HepG2 (cell line): ENCODE measurements around the gene AP1M1. TPM values are rescaled to one million over a fixed set of nuclear protein-coding genes. Genes with fewer than 3 reads are reported as not detected.
A peak's percentile ranks its signal among the peaks of the same experiment; 100 is the strongest.

ENCODE experiments used
- ATAC-seq: fragments of 200-7000 bp; cut with Tn5 transposase; 3 replicates; pipeline ENCODE4 v1.9.1; 2020; ENCODE audit warnings: mild to moderate bottlenecking, moderate library complexity
- BruUV-seq: library from RNA; stranded (reverse); fragments of 400-500 nt; replicated peaks from 2 replicates; lab custom pipeline; 2021; lab: Mats Ljungman, UMichigan
- CTCF ChIA-PET: fragments of 300-600 bp; formaldehyde crosslinking; extraction: SDS; loops from one replicate; lab custom pipeline; 2021; ENCODE audit warnings: low total read pairs, inconsistent platforms, low intra/inter-chr PET ratio; lab: Yijun Ruan, JAX
- POLR2A ChIA-PET: fragments of 350-600 bp; sonication (Branson Sonifier 250); formaldehyde crosslinking; loops from one replicate; lab custom pipeline; 2020; ENCODE audit warnings: antibody characterized with exemption, inconsistent platforms; lab: Yijun Ruan, JAX
- DNase-seq: peaks from one replicate; pipeline ENCODE4 v3.0.0-alpha.2; 2015; ENCODE audit warnings: low spot score
- FAIRE-seq: peaks from 3 replicates; lab custom pipeline; 2011; peaks lifted over from hg19 to GRCh38; lab: Jason Lieb, UNC
- H2AFZ ChIP-seq: one replicate; pipeline ENCODE4 v1.6.1; 2011; ENCODE audit warnings: low read length, inconsistent platforms
- H3K27ac ChIP-seq: fragments of 300-600 bp; 3 replicates; pipeline ENCODE4 v1.8.0; 2011; ENCODE audit warnings: mixed run types, mild to moderate bottlenecking, mixed read lengths, low read length, inconsistent platforms; ENCODE audit not compliant: insufficient read depth; ENCODE audit errors: extremely low read length
- H3K27me3 ChIP-seq, 2 experiments: fragments of 200-600 bp in 1 of 2; 2 replicates in 1 of 2; 3 replicates in 1 of 2; pipeline versions ENCODE4 v1.6.0 to v1.8.0; 2011; ENCODE audit warnings: low read length in 2 of 2, mild to moderate bottlenecking in 2 of 2, moderate library complexity in 2 of 2, inconsistent platforms in 1 of 2; ENCODE audit not compliant: insufficient read depth in 2 of 2, control insufficient read depth in 1 of 2
- H3K36me3 ChIP-seq, 2 experiments: fragments of 200-600 bp in 1 of 2; replicated peaks in 1 of 2; 2 replicates in 1 of 2; 3 replicates in 1 of 2; pipeline versions ENCODE4 v1.5.1 to v1.8.0; 2011; ENCODE audit warnings: low read length in 2 of 2, inconsistent platforms in 1 of 2; ENCODE audit not compliant: insufficient read depth in 2 of 2, control insufficient read depth in 1 of 2
- H3K4me1 ChIP-seq: 2 replicates; pipeline ENCODE4 v1.5.1; 2012; ENCODE audit warnings: low read length, inconsistent platforms; ENCODE audit not compliant: insufficient read depth
- H3K4me2 ChIP-seq: 2 replicates; pipeline ENCODE4 v1.6.0; 2011; ENCODE audit warnings: low read depth, low read length, inconsistent platforms
- H3K4me3 ChIP-seq, 3 experiments: fragments of 200-600 bp in 1 of 3; sonication (generic), shearing (Covaris generic) in 1 of 3; replicated peaks in 1 of 3; 2 replicates each; pipeline ENCODE4 v1.5.1; 2011 to 2016; ENCODE audit warnings: low read length in 3 of 3, inconsistent platforms in 2 of 3, low read depth in 2 of 3, mild to moderate bottlenecking in 2 of 3, control low read depth in 1 of 3, mixed read lengths in 1 of 3; ENCODE audit not compliant: insufficient read depth in 1 of 3
- H3K79me2 ChIP-seq: one replicate; pipeline ENCODE4 v1.6.1; 2011; ENCODE audit warnings: low read length, inconsistent platforms; ENCODE audit not compliant: insufficient read depth
- H3K9ac ChIP-seq: 2 replicates; pipeline ENCODE4 v1.6.0; 2011; ENCODE audit warnings: mild to moderate bottlenecking, low read depth, low read length, inconsistent platforms; ENCODE audit not compliant: insufficient read depth
- H3K9me3 ChIP-seq: 2 replicates; pipeline ENCODE4 v1.5.1; 2012; ENCODE audit warnings: mild to moderate bottlenecking, low read length
- H4K20me1 ChIP-seq: 2 replicates; pipeline ENCODE4 v1.6.0; 2011; ENCODE audit warnings: inconsistent platforms, mild to moderate bottlenecking, low read length, moderate library complexity; ENCODE audit not compliant: insufficient read depth
- EZH2 ChIP-seq: conservative IDR thresholded peaks from 2 replicates; pipeline ENCODE4 v1.6.1; 2012; ENCODE audit warnings: mild to moderate bottlenecking, low read depth, low read length, moderate library complexity
- HOXA3 ChIP-seq: sonication (generic); formaldehyde crosslinking; IDR thresholded peaks from 2 replicates; pipeline ENCODE4 v1.5.0; 2020; ENCODE audit warnings: missing genetic modification reagents
- JARID2 ChIP-seq: sonication (generic); formaldehyde crosslinking; IDR thresholded peaks from 2 replicates; pipeline ENCODE4 v1.8.1; 2023; ENCODE audit warnings: missing genetic modification reagents, inconsistent platforms; ENCODE audit not compliant: insufficient replicate concordance
- NFYB ChIP-seq: sonication (generic); formaldehyde crosslinking; IDR thresholded peaks from 2 replicates; pipeline ENCODE4 v1.4.0; 2020; ENCODE audit warnings: missing genetic modification reagents
- NFYC ChIP-seq: IDR thresholded peaks from 2 replicates; pipeline ENCODE4 v1.6.1; 2016; ENCODE audit warnings: missing genetic modification reagents, missing compliant biosample characterization
- PAXIP1 ChIP-seq: sonication (generic); formaldehyde crosslinking; conservative IDR thresholded peaks from 2 replicates; pipeline ENCODE4 v1.4.0; 2020; ENCODE audit warnings: mild to moderate bottlenecking, missing genetic modification reagents, moderate library complexity
- RAD51 ChIP-seq: fragments of 450-650 bp; IDR thresholded peaks from 2 replicates; pipeline ENCODE4 v1.6.1; 2016; ENCODE audit warnings: borderline replicate concordance
- ZBTB1 ChIP-seq: sonication (generic); formaldehyde crosslinking; IDR thresholded peaks from 2 replicates; pipeline ENCODE4 v1.4.0; 2020; ENCODE audit warnings: missing genetic modification reagents, borderline replicate concordance
- ZNF30 ChIP-seq: sonication (generic); formaldehyde crosslinking; IDR thresholded peaks from 2 replicates; pipeline ENCODE4 v1.5.0; 2020; ENCODE audit warnings: mild to moderate bottlenecking, missing genetic modification reagents
- ZNF329 ChIP-seq: sonication (generic); formaldehyde crosslinking; IDR thresholded peaks from 2 replicates; pipeline ENCODE4 v1.9.0; 2021; ENCODE audit warnings: low read depth, mild to moderate bottlenecking, missing genetic modification reagents
- ZNF484 ChIP-seq: sonication (generic); formaldehyde crosslinking; IDR thresholded peaks from 2 replicates; pipeline ENCODE4 v1.5.1; 2020; ENCODE audit warnings: mild to moderate bottlenecking, low read depth, missing genetic modification reagents, borderline replicate concordance
- ZNF572 ChIP-seq: sonication (generic); formaldehyde crosslinking; IDR thresholded peaks from 2 replicates; pipeline ENCODE4 v1.5.1; 2020; ENCODE audit warnings: mild to moderate bottlenecking, missing genetic modification reagents
- ZNF607 ChIP-seq: sonication (generic); formaldehyde crosslinking; IDR thresholded peaks from 2 replicates; pipeline ENCODE4 v1.5.1; 2020; ENCODE audit warnings: missing genetic modification reagents, mild to moderate bottlenecking, borderline replicate concordance
- ZNF777 ChIP-seq: sonication (generic); formaldehyde crosslinking; IDR thresholded peaks from 2 replicates; pipeline ENCODE4 v1.4.0; 2020; ENCODE audit warnings: missing genetic modification reagents
- WGBS: methylation state at CpG from one replicate; pipeline ENCODE4 v1.1.6; 2017; ENCODE audit warnings: low lambda C conversion rate; 5-methylcytosine and 5-hydroxymethylcytosine counted together
- in situ Hi-C: cut with HindIII; loops from 2 replicates; pipeline ENCODE4 v1.10.0; 2017; ENCODE audit warnings: low pct_unique_long_range_greater_than_20kb; ENCODE audit not compliant: extremely low pct_ligation_motif_present
- intact Hi-C: fragments of 100-400 bp; cut with micrococcal nuclease; formaldehyde crosslinking; loops from one replicate; pipeline ENCODE4 v1.10.0; 2022; ENCODE audit not compliant: unreplicated experiment
- polyA plus RNA-seq, 8 experiments: library from polyadenylated mRNA; depleted of rRNA in 3 of 8; stranded (reverse) in 7 of 8; unstranded in 1 of 8; fragments of >200 nt; fragmentation: Illumina TruSeq in 4 of 8; extraction: Trizol in 4 of 8; gene quantifications; 2 replicates each; pipeline versions ENCODE4 v1.2.1 to v1.2.3, GENCODE V29; 2011 to 2016; ENCODE audit warnings: low read depth in 4 of 8, missing spikeins in 1 of 8, mixed read lengths in 1 of 8; ENCODE audit not compliant: insufficient read depth in 1 of 8
- total RNA-seq, 5 experiments: library from RNA; depleted of rRNA; stranded (reverse); fragments of >200 nt; fragmentation: Illumina TruSeq; extraction: Trizol; gene quantifications; 2 replicates each; pipeline ENCODE4 v1.2.3, GENCODE V29; 2016; ENCODE audit warnings: low read depth in 1 of 5
- TF ChIP-seq, protein P1 (sequence below): sonication (generic); formaldehyde crosslinking; IDR thresholded peaks from 2 replicates; pipeline ENCODE4 v1.5.0; 2020; ENCODE audit warnings: missing genetic modification reagents
- TF ChIP-seq, protein P2 (sequence below): sonication (generic); formaldehyde crosslinking; IDR thresholded peaks from 2 replicates; pipeline ENCODE4 v1.8.0; 2022; ENCODE audit warnings: missing genetic modification reagents, mild to moderate bottlenecking, moderate library complexity, borderline replicate concordance

Gene AP1M1
- total and polyA plus RNA-seq, 2 of the 13 experiments (the other 11 are each of a cell fraction or from before 2014, with no cell fraction given): 34.4 to 46.1 TPM

- intact Hi-C loops (no loop called here), in situ Hi-C loops (loop anchor here (25.0 kb wide), 1 partner anchor 531 kb away; the partner anchor contains the start of gene CYP4F3)
- H3K9ac ChIP-seq: no peak overlapping the region
- WGBS: 53% methylated on average over 2 of the region's 2 CpGs
- no peak overlapping the region for H3K4me3 ChIP-seq
- FAIRE-seq: no peak
- no peaks in the 10 kb centered on the region for H3K79me2 ChIP-seq
- H4K20me1 ChIP-seq: no peaks in the 10 kb centered on the region
- no peaks in the 10 kb centered on the region for H3K9me3 ChIP-seq
- H3K4me1 ChIP-seq: peaks cover 41% of the 10 kb centered on the region
- H3K36me3 ChIP-seq: no peaks in the 10 kb centered on the region
- ChIA-PET POLR2A (no interaction called here), CTCF (no interaction called here)
- no peak overlapping the region for H3K4me2 ChIP-seq
- no peak overlapping the region for H2AFZ ChIP-seq
- no peak for DNase-seq
- ATAC-seq: no peak
- no peaks in the 10 kb centered on the region; a peak in 1 of 5 replicates for H3K27me3 ChIP-seq
- no TSS peak for BruUV-seq
- H3K27ac ChIP-seq: no peak overlapping the region
- no peak for TF ChIP-seq ZNF572 (CRISPR knock-in tag)
- TF ChIP-seq, protein P1, sequence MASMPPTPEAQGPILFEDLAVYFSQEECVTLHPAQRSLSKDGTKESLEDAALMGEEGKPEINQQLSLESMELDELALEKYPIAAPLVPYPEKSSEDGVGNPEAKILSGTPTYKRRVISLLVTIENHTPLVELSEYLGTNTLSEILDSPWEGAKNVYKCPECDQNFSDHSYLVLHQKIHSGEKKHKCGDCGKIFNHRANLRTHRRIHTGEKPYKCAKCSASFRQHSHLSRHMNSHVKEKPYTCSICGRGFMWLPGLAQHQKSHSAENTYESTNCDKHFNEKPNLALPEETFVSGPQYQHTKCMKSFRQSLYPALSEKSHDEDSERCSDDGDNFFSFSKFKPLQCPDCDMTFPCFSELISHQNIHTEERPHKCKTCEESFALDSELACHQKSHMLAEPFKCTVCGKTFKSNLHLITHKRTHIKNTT: no peak
- TF ChIP-seq EZH2: no peak
- TF ChIP-seq PAXIP1 (CRISPR knock-in tag): no peak
- TF ChIP-seq, protein P2, sequence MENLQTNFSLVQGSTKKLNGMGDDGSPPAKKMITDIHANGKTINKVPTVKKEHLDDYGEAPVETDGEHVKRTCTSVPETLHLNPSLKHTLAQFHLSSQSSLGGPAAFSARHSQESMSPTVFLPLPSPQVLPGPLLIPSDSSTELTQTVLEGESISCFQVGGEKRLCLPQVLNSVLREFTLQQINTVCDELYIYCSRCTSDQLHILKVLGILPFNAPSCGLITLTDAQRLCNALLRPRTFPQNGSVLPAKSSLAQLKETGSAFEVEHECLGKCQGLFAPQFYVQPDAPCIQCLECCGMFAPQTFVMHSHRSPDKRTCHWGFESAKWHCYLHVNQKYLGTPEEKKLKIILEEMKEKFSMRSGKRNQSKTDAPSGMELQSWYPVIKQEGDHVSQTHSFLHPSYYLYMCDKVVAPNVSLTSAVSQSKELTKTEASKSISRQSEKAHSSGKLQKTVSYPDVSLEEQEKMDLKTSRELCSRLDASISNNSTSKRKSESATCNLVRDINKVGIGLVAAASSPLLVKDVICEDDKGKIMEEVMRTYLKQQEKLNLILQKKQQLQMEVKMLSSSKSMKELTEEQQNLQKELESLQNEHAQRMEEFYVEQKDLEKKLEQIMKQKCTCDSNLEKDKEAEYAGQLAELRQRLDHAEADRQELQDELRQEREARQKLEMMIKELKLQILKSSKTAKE (CRISPR knock-in tag): no peak
- TF ChIP-seq HOXA3 (CRISPR knock-in tag): no peak
- TF ChIP-seq RAD51: peak; percentile 45
- TF ChIP-seq ZNF329: peak; percentile 89
- no peak for TF ChIP-seq ZNF607 (CRISPR knock-in tag)
- peak; percentile 68 for TF ChIP-seq NFYB
- no peak for TF ChIP-seq ZNF484 (CRISPR knock-in tag)
- TF ChIP-seq NFYC: peak; percentile 74
- no peak for TF ChIP-seq ZBTB1
- no peak for TF ChIP-seq ZNF30 (CRISPR knock-in tag)
- TF ChIP-seq ZNF777: no peak
- no peak for TF ChIP-seq JARID2 (CRISPR knock-in tag)
Measured at GRCh38 chr19:16168465-16169081, 29.1 kb upstream of the AP1M1 start.
